Endodermal cell (in vitro differentiated cells): Measurements from ENCODE around the gene MAT2A. TPM values are rescaled to one million over a fixed set of nuclear protein-coding genes. Genes with fewer than 3 reads are reported as not detected.

Experiments used
- DNase-seq: peaks from one replicate; pipeline ENCODE4 v3.0.0-alpha.2; 2017
- H3K27ac ChIP-seq: 2 replicates; pipeline ENCODE4 v1.5.1; 2013; ENCODE audit warnings: mild to moderate bottlenecking, low read depth, low read length, moderate library complexity
- H3K27me3 ChIP-seq: 2 replicates; pipeline ENCODE4 v1.6.1; 2013; ENCODE audit warnings: mild to moderate bottlenecking, low read length, moderate library complexity; ENCODE audit not compliant: insufficient read depth, control insufficient read depth, poor library complexity, severe bottlenecking
- H3K36me3 ChIP-seq: 2 replicates; pipeline ENCODE4 v1.7.0; 2013; ENCODE audit warnings: mild to moderate bottlenecking, low read length, moderate library complexity; ENCODE audit not compliant: control insufficient read depth, insufficient read depth
- H3K4me1 ChIP-seq: one replicate; pipeline ENCODE4 v1.7.0; 2013; ENCODE audit warnings: low read length; ENCODE audit not compliant: control insufficient read depth, insufficient read depth
- H3K4me3 ChIP-seq: 2 replicates; pipeline ENCODE4 v1.5.1; 2013; ENCODE audit warnings: mild to moderate bottlenecking, low read length, moderate library complexity
- H3K9ac ChIP-seq: 2 replicates; pipeline ENCODE4 v1.6.1; 2013; ENCODE audit warnings: mild to moderate bottlenecking, low read length, moderate library complexity; ENCODE audit not compliant: poor library complexity, severe bottlenecking; ENCODE audit errors: extremely low read depth
- H3K9me3 ChIP-seq: 2 replicates; pipeline ENCODE4 v1.6.1; 2013; ENCODE audit warnings: mild to moderate bottlenecking, low read length, moderate library complexity; ENCODE audit not compliant: control insufficient read depth
- H3K27ac Mint-ChIP-seq: 2 replicates; pipeline ENCODE4 v1.8.0; 2020; ENCODE audit warnings: mixed read lengths
- H3K27me3 Mint-ChIP-seq: 2 replicates; pipeline ENCODE4 v1.8.0; 2021; ENCODE audit warnings: mild to moderate bottlenecking, mixed read lengths; ENCODE audit not compliant: insufficient read depth
- H3K36me3 Mint-ChIP-seq: 2 replicates; pipeline ENCODE4 v1.8.0; 2020; ENCODE audit warnings: low read depth, mixed read lengths
- H3K4me1 Mint-ChIP-seq: 2 replicates; pipeline ENCODE4 v1.8.0; 2020; ENCODE audit warnings: mixed read lengths
- H3K4me3 Mint-ChIP-seq: 2 replicates; pipeline ENCODE4 v1.8.0; 2020; ENCODE audit warnings: mild to moderate bottlenecking, moderate library complexity, mixed read lengths
- H3K9me3 Mint-ChIP-seq: 2 replicates; pipeline ENCODE4 v1.8.0; 2020; ENCODE audit warnings: mild to moderate bottlenecking, mixed read lengths
- CTCF ChIP-seq: fragments of 200-600 bp; sonication (generic); conservative IDR thresholded peaks from 2 replicates; pipeline ENCODE4 v1.5.0; 2021; ENCODE audit warnings: antibody characterized with exemption, mild to moderate bottlenecking
- WGBS, 2 experiments: methylation state at CpG; one replicate each; pipeline versions ENCODE4 v1.1.5 to v1.1.7; 2013; ENCODE audit warnings: missing lambda C conversion rate in 2 of 2, mixed read lengths in 1 of 2; ENCODE audit not compliant: insufficient coverage in 1 of 2, insufficient read length in 1 of 2; 5-methylcytosine and 5-hydroxymethylcytosine counted together
- total RNA-seq, 2 donors: library from RNA; stranded (reverse); fragmentation: NEBNext Ultra II Directional in 1 of 2; extraction: Animal tissue kit (Norgen Biotek cat#: 25700) in 1 of 2; gene quantifications; 2 replicates in 1 of 2; 3 replicates in 1 of 2; pipeline ENCODE4 v1.2.1, GENCODE V29; 2021

Gene MAT2A
- total RNA-seq, 2 donors from 2014 or later = 171 to 267 TPM

GRCh38 chr2:85561280-85562212, 22.6 kb downstream of the MAT2A start, which contains the start of gene GGCX:
Gene GGCX, minus strand, starts transcription at chr2:85561493. Its CDS starts 65 bp downstream, at chr2:85561428.
- TF ChIP-seq CTCF = no peak
- Mint-ChIP-seq H3K9me3 (no peaks in the 10 kb centered on the region), H3K36me3 (peaks cover 25% of the 10 kb centered on the region), H3K4me1 (peaks cover 11% of the 10 kb centered on the region), H3K4me3 (peak within 1 kb of the TSS; percentile 98), H3K27me3 (no peaks in the 10 kb centered on the region), H3K27ac (peak within 1 kb of the TSS; percentile 99)
- DNase-seq = peak; percentile 99
- no peaks in the 10 kb centered on the region for H3K27me3 ChIP-seq
- peak within 1 kb of the TSS; percentile 98 for H3K4me3 ChIP-seq
- H3K27ac ChIP-seq = peak within 1 kb of the TSS; percentile 87
- peak within 1 kb of the TSS; percentile 76 for H3K9ac ChIP-seq
- H3K4me1 ChIP-seq = no peaks in the 10 kb centered on the region
- 9 to 11% methylated on average over 17 to 64 of the region's 64 CpGs for WGBS, 2 experiments
- H3K9me3 ChIP-seq = no peaks in the 10 kb centered on the region
- peaks cover 24% of the 10 kb centered on the region for H3K36me3 ChIP-seq

- Mint-ChIP-seq H3K27ac (no peak overlapping the region), H3K36me3 (peaks cover 3% of the 10 kb centered on the region), H3K4me1 (peaks cover 11% of the 10 kb centered on the region), H3K4me3 (no peak overlapping the region), H3K27me3 (peaks cover 2% of the 10 kb centered on the region), H3K9me3 (no peaks in the 10 kb centered on the region)
- Histone ChIP-seq H3K9me3 (no peaks in the 10 kb centered on the region), H3K27me3 (peaks cover 3% of the 10 kb centered on the region), H3K4me3 (no peak overlapping the region), H3K36me3 (peaks cover 1% of the 10 kb centered on the region), H3K4me1 (no peaks in the 10 kb centered on the region), H3K9ac (no peak overlapping the region), H3K27ac (no peak overlapping the region)
- no peak for DNase-seq
- no peak for TF ChIP-seq CTCF
- 90 to 94% methylated on average over 5 of the region's 5 CpGs for WGBS, 2 experiments
Observed at GRCh38 chr2:85564144-85564563, 25.2 kb downstream of the MAT2A start.

- DNase-seq = no peak
- Mint-ChIP-seq H3K9me3 (no peaks in the 10 kb centered on the region), H3K4me3 (no peak overlapping the region), H3K27me3 (peaks cover 17% of the 10 kb centered on the region), H3K27ac (no peak overlapping the region), H3K4me1 (no peaks in the 10 kb centered on the region), H3K36me3 (no peaks in the 10 kb centered on the region)
- Histone ChIP-seq H3K9me3 (no peaks in the 10 kb centered on the region), H3K4me3 (no peak overlapping the region), H3K9ac (no peak overlapping the region), H3K36me3 (no peaks in the 10 kb centered on the region), H3K27me3 (peaks cover 18% of the 10 kb centered on the region), H3K27ac (no peak overlapping the region), H3K4me1 (no peaks in the 10 kb centered on the region)
- WGBS, 2 experiments = 86 to 94% methylated on average over 3 to 4 of the region's 4 CpGs
- no peak for TF ChIP-seq CTCF
Observed at GRCh38 chr2:85566265-85566664, 27.3 kb downstream of the MAT2A start.
